ENCODE results near the gene MYO10. TPM values are rescaled to one million over a fixed set of nuclear protein-coding genes. Genes with fewer than 3 reads are reported as not detected.

The MYO10 gene
- total and polyA plus RNA-seq, 2 of the 8 experiments (the other 6 are each of a cell fraction or from before 2014, with no cell fraction given), result 21.5 to 107 TPM

DNA sequence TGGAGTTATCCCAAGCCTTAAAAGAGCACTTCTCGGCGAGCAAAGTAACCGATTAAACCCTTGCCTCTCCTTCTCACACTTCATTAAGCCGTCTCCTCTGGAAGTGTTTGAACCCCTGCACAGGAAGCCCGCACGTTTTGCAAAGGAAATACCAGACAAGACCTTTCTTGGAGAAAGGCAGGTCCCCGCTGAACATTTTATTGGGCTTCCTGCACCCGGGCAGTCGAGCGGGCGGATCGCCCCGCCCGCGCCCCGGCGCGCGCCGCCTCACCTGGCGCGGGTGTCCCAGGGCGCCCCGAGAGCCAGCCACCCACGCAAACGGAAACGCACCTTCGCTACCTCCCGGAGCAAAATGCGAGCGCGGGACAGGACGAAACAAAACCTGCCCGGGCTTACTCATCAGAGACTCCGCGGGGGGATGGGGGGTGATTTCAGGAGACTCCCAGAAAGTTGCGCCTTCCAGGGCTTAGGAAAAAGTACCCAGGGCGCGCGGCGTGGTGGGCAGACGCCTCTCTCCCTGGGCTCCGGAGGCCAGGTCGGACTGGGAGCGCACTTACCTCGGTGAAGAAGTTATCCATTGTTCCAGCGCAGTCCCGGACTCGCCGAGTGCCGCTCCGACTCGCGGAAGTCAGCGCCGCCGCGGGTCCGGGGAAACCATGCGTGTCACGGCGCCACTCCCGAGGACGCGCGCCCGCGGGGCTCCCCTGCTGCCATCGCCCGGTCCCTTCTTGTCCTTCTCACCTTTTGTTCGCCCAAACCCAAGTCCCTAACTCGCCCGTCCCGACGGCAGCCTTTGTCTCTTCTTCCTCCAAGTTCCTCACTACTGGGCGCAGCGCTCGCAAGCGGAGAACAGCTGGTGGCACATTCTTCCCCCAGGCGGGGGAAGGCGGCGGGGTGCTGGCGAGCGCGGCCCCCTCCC lies 598 bp downstream of the MYO10 start:
- H3K9me3 ChIP-seq (ENCODE audit: insufficient read depth in 2 of 2, low read depth in 1 of 2, low read length in 1 of 2), result no peaks in the 10 kb centered on the region
- peaks cover 6 to 44% of the 10 kb centered on the region in 2 experiments; a peak in 2 of 4 replicates for H3K79me2 ChIP-seq (ENCODE audit: control insufficient read depth in 1 of 2, insufficient read depth in 2 of 2, low read length in 2 of 2)
- peaks cover 8% of the 10 kb centered on the region for H3K23me2 ChIP-seq (ENCODE audit: low read depth, low read length)
- H3K4me1 ChIP-seq (replicated peaks in 1 of 4; ENCODE audit: control insufficient read depth in 3 of 4, insufficient read depth in 4 of 4, low read length in 3 of 4), result peaks cover 2 to 19% (median 5%) of the 10 kb centered on the region in 4 experiments; a peak in 6 of 7 replicates
- peaks cover 15 to 21% of the 10 kb centered on the region in 2 experiments for H4K20me1 ChIP-seq (replicated peaks in 1 of 2; ENCODE audit: control insufficient read depth in 1 of 2, insufficient read depth in 2 of 2, low read length in 2 of 2)
- no peak for FAIRE-seq
- DNase-seq (ENCODE audit: low read depth in 1 of 2, low spot score in 2 of 2), result peak; percentile 33 to 87
- CTCF ChIA-PET (ENCODE audit: partially characterized antibody), result interaction anchor here (0.9 to 2.6 kb wide), 3 partner anchors 32 to 255 kb away, joined by 3 to 15 read pairs (median 11); no protein-coding TSS in a partner anchor
- H3K18ac ChIP-seq (ENCODE audit: extremely low read depth, low read length), result peak overlapping the region; percentile 49; the same call in 1 of the 2 replicates
- H4K8ac ChIP-seq (ENCODE audit: extremely low read depth, insufficient read depth, low read length), result peak overlapping the region; percentile 1; the same call in 1 of the 2 replicates
- no peak overlapping the region for H3K14ac ChIP-seq (ENCODE audit: insufficient read length)
- H3K27me3 ChIP-seq (replicated peaks in 1 of 4; ENCODE audit: control insufficient read depth in 3 of 4, extremely low read depth in 1 of 4, insufficient read depth in 3 of 4, low read length in 3 of 4), result peaks cover 11 to 29% (median 23%) of the 10 kb centered on the region in 4 experiments
- no peak overlapping the region for H2AFZ ChIP-seq (ENCODE audit: low read length)
- H3K9ac ChIP-seq (replicated peaks in 1 of 4; ENCODE audit: extremely low read depth in 1 of 4, low read depth in 3 of 4, low read length in 3 of 4), result peak overlapping the region; percentile 44 to 85 (median 80); a peak in 6 of 7 replicates
- no peak overlapping the region for H3K56ac ChIP-seq (replicated peaks; ENCODE audit: insufficient read length, low read depth, low read length)
- no peak overlapping the region; the same call in 1 of the 2 replicates for H2BK5ac ChIP-seq (ENCODE audit: low read depth, low read length)
- no peak overlapping the region for H3K4ac ChIP-seq (replicated peaks; ENCODE audit: insufficient read length, low read depth, low read length)
- peak overlapping the region; percentile 81 to 97 (median 88) for H3K4me3 ChIP-seq (ENCODE audit: extremely low read depth in 1 of 4, insufficient read depth in 2 of 4, low read depth in 3 of 4, low read length in 4 of 4)
- H3K79me1 ChIP-seq (ENCODE audit: low read depth, low read length), result peaks cover 6% of the 10 kb centered on the region; the same call in 1 of the 2 replicates
- POLR2A ChIA-PET (ENCODE audit: partially characterized antibody), result interaction anchor here (0.9 to 1.6 kb wide), 3 partner anchors 11 to 120 kb away, joined by 3 to 5 read pairs (median 5); no protein-coding TSS in a partner anchor
- H3K36me3 ChIP-seq (ENCODE audit: control insufficient read depth in 2 of 4, insufficient read depth in 4 of 4, low read length in 3 of 4), result no peaks in the 10 kb centered on the region
- no peak overlapping the region for H2BK15ac ChIP-seq (ENCODE audit: low read length)
- 2% methylated on average over 66 of the region's 85 CpGs; no CpG with 5 or more reads in 1 of the 2 experiments for WGBS, 2 experiments (ENCODE audit: extremely low coverage in 1 of 2, insufficient coverage in 1 of 2, insufficient read length in 1 of 2, insufficient replicate concordance in 2 of 2, low coverage in 1 of 2, low lambda C conversion rate in 2 of 2, missing lambda C conversion rate in 1 of 2)
- H2AK5ac ChIP-seq (ENCODE audit: low read depth, low read length), result no peak overlapping the region
- H3K23ac ChIP-seq (ENCODE audit: insufficient read length), result no peak overlapping the region
- no peak overlapping the region for H3K27ac ChIP-seq (ENCODE audit: low read depth, low read length)
- peak overlapping the region; percentile 76 for H4K91ac ChIP-seq (replicated peaks; ENCODE audit: insufficient read length, low read length)
- H2BK12ac ChIP-seq (ENCODE audit: low read depth, low read length), result no peak overlapping the region
- H2BK120ac ChIP-seq (replicated peaks; ENCODE audit: low read depth, low read length), result no peak overlapping the region
- peak overlapping the region; percentile 84 to 88 for H3K4me2 ChIP-seq (ENCODE audit: insufficient read depth in 1 of 2, low read depth in 2 of 2, low read length in 2 of 2)
- H2BK20ac ChIP-seq (ENCODE audit: low read length), result no peak overlapping the region
- H4K5ac ChIP-seq (ENCODE audit: insufficient read length, low read depth, low read length), result no peak overlapping the region
- peak; percentile 36; the same call in 1 of the 2 replicates for TF ChIP-seq TEAD4 (IDR thresholded peaks at IDR 0.05; ENCODE audit: low read depth, low read length)
- TF ChIP-seq EP300 (IDR thresholded peaks at IDR 0.05; ENCODE audit: borderline replicate concordance in 1 of 2, low read depth in 2 of 2, low read length in 2 of 2), result no peak
- no peak for TF ChIP-seq NANOG (IDR thresholded peaks at IDR 0.05; ENCODE audit: insufficient read depth, low read depth, low read length, poor library complexity, severe bottlenecking)
- TF ChIP-seq YY1 (IDR thresholded peaks at IDR 0.05; ENCODE audit: low read depth, low read length), result no peak
- TF ChIP-seq, protein P1, sequence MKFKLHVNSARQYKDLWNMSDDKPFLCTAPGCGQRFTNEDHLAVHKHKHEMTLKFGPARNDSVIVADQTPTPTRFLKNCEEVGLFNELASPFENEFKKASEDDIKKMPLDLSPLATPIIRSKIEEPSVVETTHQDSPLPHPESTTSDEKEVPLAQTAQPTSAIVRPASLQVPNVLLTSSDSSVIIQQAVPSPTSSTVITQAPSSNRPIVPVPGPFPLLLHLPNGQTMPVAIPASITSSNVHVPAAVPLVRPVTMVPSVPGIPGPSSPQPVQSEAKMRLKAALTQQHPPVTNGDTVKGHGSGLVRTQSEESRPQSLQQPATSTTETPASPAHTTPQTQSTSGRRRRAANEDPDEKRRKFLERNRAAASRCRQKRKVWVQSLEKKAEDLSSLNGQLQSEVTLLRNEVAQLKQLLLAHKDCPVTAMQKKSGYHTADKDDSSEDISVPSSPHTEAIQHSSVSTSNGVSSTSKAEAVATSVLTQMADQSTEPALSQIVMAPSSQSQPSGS (IDR thresholded peaks at IDR 0.05; ENCODE audit: low read length), result 0 out of 2 replicates have a peak, but pooled peaks have one; percentile 9
- no peak for TF ChIP-seq BRCA1 (IDR thresholded peaks at IDR 0.05; ENCODE audit: low read depth, low read length)
- no peak for TF ChIP-seq SIX5 (IDR thresholded peaks at IDR 0.05; ENCODE audit: low read depth, low read length)
- TF ChIP-seq TCF12 (IDR thresholded peaks at IDR 0.05; ENCODE audit: low read depth, low read length), result 0 out of 2 replicates have a peak, but pooled peaks have one; percentile 40
- TF ChIP-seq TBP (IDR thresholded peaks at IDR 0.05; ENCODE audit: low read depth, low read length), result no peak
